ENCODE measurements around the gene PRPSAP2. TPM values are rescaled to one million over a fixed set of nuclear protein-coding genes. Genes with fewer than 3 reads are reported as not detected.
A peak's percentile ranks its signal among the peaks of the same experiment; 100 is the strongest.

PRPSAP2 gene
- total RNA-seq, 1 donor from 2014 or later = 23.6 TPM

DNA sequence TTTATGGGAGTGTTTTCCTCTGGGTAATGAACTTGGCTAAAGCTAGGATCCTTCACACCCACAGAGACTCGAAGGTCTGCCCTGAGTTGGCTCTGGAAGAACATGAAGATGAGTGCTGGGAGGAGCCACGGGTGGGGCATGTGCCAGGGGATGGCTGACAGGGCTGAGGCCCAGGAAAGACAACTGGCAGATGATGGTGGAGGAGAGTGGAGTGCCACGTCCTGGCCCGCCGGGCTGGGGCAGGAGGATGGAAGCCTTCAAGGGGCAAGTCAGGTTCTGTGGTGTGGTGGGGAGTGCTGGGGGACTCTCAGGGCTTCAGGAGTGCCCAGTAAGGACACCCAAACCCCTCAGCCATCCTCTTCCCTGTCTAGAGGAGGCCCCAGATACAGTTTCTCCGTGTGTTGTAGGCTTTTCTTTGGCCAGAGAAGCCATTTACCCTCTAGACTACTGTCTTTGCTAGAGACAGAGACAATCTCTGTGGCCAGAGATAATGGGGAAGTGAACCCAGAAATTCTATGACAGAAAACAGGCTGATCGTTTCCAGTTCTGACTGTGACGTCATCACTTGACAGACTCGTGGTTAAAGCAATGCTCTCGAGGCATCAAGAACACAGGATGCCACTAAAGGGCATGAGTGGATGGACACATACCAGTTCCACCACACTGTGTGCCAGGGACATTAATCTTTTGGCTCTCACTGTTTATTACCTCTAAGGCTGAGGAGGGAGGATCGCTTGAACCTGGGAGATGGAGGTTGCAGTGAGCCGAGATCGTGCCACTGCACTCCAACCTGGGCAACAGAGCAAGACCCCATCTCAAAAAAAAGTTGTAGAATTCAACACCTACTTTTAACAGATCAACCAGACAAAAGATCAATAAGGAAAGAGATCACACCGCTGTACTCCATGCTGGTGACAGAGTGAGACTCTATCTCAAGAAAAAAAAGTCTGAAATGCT lies 75.4 kb downstream of the PRPSAP2 start:
- Histone ChIP-seq H3K27ac (no peak overlapping the region), H3K36me3 (peaks cover 30% of the 10 kb centered on the region), H3K4me1 (no peaks in the 10 kb centered on the region), H3K27me3 (ENCODE audit: low read depth) (no peaks in the 10 kb centered on the region), H3K9me3 (no peaks in the 10 kb centered on the region), H3K4me3 (no peak overlapping the region)
- TF ChIP-seq CTCF (IDR thresholded peaks at IDR 0.05) = no peak
- DNase-seq (no peak), ATAC-seq (peak in 1 of 2 donors; percentile 21)
- intact Hi-C loops (cut with DNase I) = no loop called here

DNA sequence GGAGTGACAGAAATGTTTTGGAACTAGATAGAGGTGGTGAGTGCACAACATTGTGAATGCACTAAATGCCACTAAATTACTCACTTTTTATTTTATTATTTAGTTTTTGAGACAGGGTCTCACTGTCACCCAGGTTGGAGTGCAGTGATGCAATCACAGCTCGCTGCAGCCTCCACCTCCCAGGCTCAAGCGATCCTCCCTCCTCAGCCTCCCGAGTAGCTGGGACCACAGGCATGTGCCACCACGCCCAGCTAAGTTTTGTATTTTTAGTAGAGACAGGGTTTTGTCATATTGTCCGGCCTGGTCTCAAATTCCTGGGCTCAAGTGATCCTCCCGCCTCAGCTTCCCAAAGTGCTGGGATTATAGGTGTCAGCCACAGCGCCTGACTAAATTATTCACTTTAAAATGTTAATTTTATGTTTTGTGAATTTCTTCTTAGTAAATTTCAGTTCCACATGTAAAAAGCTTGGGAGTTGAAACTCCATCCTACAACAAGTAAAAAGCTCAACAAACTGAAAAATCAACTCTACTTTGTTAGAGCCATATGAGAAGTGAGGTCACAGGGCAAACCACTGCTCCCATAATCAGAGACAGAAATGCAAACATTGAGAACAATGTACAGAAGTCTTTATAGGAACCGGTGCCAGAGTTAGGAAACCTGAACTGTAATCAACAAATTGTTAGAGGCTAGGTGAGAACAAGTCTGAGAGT lies 80.2 kb downstream of the PRPSAP2 start:
- DNase-seq (no peak), ATAC-seq (no peak)
- Histone ChIP-seq H3K27me3 (ENCODE audit: low read depth) (no peaks in the 10 kb centered on the region), H3K4me1 (no peaks in the 10 kb centered on the region), H3K36me3 (no peaks in the 10 kb centered on the region), H3K4me3 (no peak overlapping the region), H3K27ac (no peak overlapping the region), H3K9me3 (no peaks in the 10 kb centered on the region)
- no peak for TF ChIP-seq CTCF (IDR thresholded peaks at IDR 0.05)
- intact Hi-C loops (cut with DNase I) = no loop called here

- ATAC-seq (no peak), DNase-seq (no peak)
- Histone ChIP-seq H3K27me3 (ENCODE audit: low read depth) (no peaks in the 10 kb centered on the region), H3K36me3 (no peaks in the 10 kb centered on the region), H3K27ac (no peak overlapping the region), H3K9me3 (no peaks in the 10 kb centered on the region), H3K4me1 (no peaks in the 10 kb centered on the region), H3K4me3 (no peak overlapping the region)
- no peak for TF ChIP-seq CTCF (IDR thresholded peaks at IDR 0.05)
- intact Hi-C loops (cut with DNase I) = no loop called here
Observed at GRCh38 chr17:18938692-18939023, 80.7 kb downstream of the PRPSAP2 start.

GRCh38 chr17:18944646-18945045 lies 86.7 kb downstream of the PRPSAP2 start:
- Histone ChIP-seq H3K9me3 (no peaks in the 10 kb centered on the region), H3K36me3 (no peaks in the 10 kb centered on the region), H3K4me1 (no peaks in the 10 kb centered on the region), H3K27ac (no peak overlapping the region), H3K27me3 (ENCODE audit: low read depth) (no peaks in the 10 kb centered on the region), H3K4me3 (no peak overlapping the region)
- intact Hi-C loops (cut with DNase I) = no loop called here
- DNase-seq (no peak), ATAC-seq (no peak)
- no peak for TF ChIP-seq CTCF (IDR thresholded peaks at IDR 0.05)

GRCh38 chr17:18946536-18946935 lies 88.6 kb downstream of the PRPSAP2 start:
- H3K27me3 ChIP-seq (ENCODE audit: low read depth) = no peaks in the 10 kb centered on the region
- H3K4me3 ChIP-seq = no peak overlapping the region
- H3K9me3 ChIP-seq = no peaks in the 10 kb centered on the region
- no peak for TF ChIP-seq CTCF (IDR thresholded peaks at IDR 0.05)
- H3K27ac ChIP-seq = no peak overlapping the region
- H3K36me3 ChIP-seq = no peaks in the 10 kb centered on the region
- no peaks in the 10 kb centered on the region for H3K4me1 ChIP-seq
- DNase-seq = no peak
- intact Hi-C loops (cut with DNase I) = no loop called here
- ATAC-seq = no peak
